Measurements from ENCODE around the gene MYOM3. TPM values are rescaled to one million over a fixed set of nuclear protein-coding genes. Genes with fewer than 3 reads are reported as not detected.

The MYOM3 gene
- total RNA-seq, 2 donors from 2014 or later: 0.11 to 0.15 TPM

- Histone ChIP-seq H3K27ac (ENCODE audit: low read depth, low read length) (no peak overlapping the region), H3K9ac (ENCODE audit: extremely low read depth, low read length, poor library complexity, severe bottlenecking) (no peak overlapping the region), H3K4me3 (ENCODE audit: low read length) (no peak overlapping the region), H3K27me3 (ENCODE audit: control insufficient read depth, insufficient read depth, low read length, poor library complexity, severe bottlenecking) (no peaks in the 10 kb centered on the region), H3K36me3 (ENCODE audit: control insufficient read depth, insufficient read depth, low read length) (no peaks in the 10 kb centered on the region), H3K9me3 (ENCODE audit: control insufficient read depth, low read length) (no peaks in the 10 kb centered on the region), H3K4me1 (ENCODE audit: control insufficient read depth, insufficient read depth, low read length) (peaks cover 7% of the 10 kb centered on the region)
- no peak overlapping the region for H3K27ac Mint-ChIP-seq
- no peak overlapping the region for H3K4me3 Mint-ChIP-seq
- DNase-seq: no peak
- H3K27me3 Mint-ChIP-seq (ENCODE audit: insufficient read depth): no peaks in the 10 kb centered on the region
- no peak for TF ChIP-seq CTCF (conservative IDR thresholded peaks at IDR 0.05)
- peaks cover 2% of the 10 kb centered on the region for H3K4me1 Mint-ChIP-seq
- H3K9me3 Mint-ChIP-seq: no peaks in the 10 kb centered on the region
- H3K36me3 Mint-ChIP-seq (ENCODE audit: low read depth): no peaks in the 10 kb centered on the region
Observed at GRCh38 chr1:24085007-24085406, 26.9 kb downstream of the MYOM3 start.

- H3K9ac ChIP-seq (ENCODE audit: extremely low read depth, low read length, poor library complexity, severe bottlenecking): no peak overlapping the region
- no peaks in the 10 kb centered on the region for H3K36me3 Mint-ChIP-seq (ENCODE audit: low read depth)
- no peak overlapping the region for H3K27ac ChIP-seq (ENCODE audit: low read depth, low read length)
- DNase-seq: no peak
- H3K9me3 ChIP-seq (ENCODE audit: control insufficient read depth, low read length): no peaks in the 10 kb centered on the region
- H3K4me1 Mint-ChIP-seq: peaks cover 2% of the 10 kb centered on the region
- H3K27me3 Mint-ChIP-seq (ENCODE audit: insufficient read depth): no peaks in the 10 kb centered on the region
- H3K4me3 Mint-ChIP-seq: no peak overlapping the region
- no peaks in the 10 kb centered on the region for H3K9me3 Mint-ChIP-seq
- TF ChIP-seq CTCF (conservative IDR thresholded peaks at IDR 0.05): no peak
- H3K27me3 ChIP-seq (ENCODE audit: control insufficient read depth, insufficient read depth, low read length, poor library complexity, severe bottlenecking): no peaks in the 10 kb centered on the region
- H3K27ac Mint-ChIP-seq: no peak overlapping the region
- 88 to 100% methylated on average over 1 to 7 of the region's 7 CpGs for WGBS, 2 experiments (ENCODE audit: insufficient coverage in 1 of 2, insufficient read length in 1 of 2)
- no peak overlapping the region for H3K4me3 ChIP-seq (ENCODE audit: low read length)
- no peaks in the 10 kb centered on the region for H3K36me3 ChIP-seq (ENCODE audit: control insufficient read depth, insufficient read depth, low read length)
- H3K4me1 ChIP-seq (ENCODE audit: control insufficient read depth, insufficient read depth, low read length): peaks cover 3% of the 10 kb centered on the region
Observed at GRCh38 chr1:24084050-24084449, 27.9 kb downstream of the MYOM3 start.

GRCh38 chr1:24082372-24082771 lies 29.6 kb downstream of the MYOM3 start:
- Histone ChIP-seq H3K4me3 (ENCODE audit: low read length) (no peak overlapping the region), H3K4me1 (ENCODE audit: control insufficient read depth, insufficient read depth, low read length) (no peaks in the 10 kb centered on the region), H3K9ac (ENCODE audit: extremely low read depth, low read length, poor library complexity, severe bottlenecking) (no peak overlapping the region), H3K27me3 (ENCODE audit: control insufficient read depth, insufficient read depth, low read length, poor library complexity, severe bottlenecking) (no peaks in the 10 kb centered on the region), H3K27ac (ENCODE audit: low read depth, low read length) (no peak overlapping the region), H3K9me3 (ENCODE audit: control insufficient read depth, low read length) (no peaks in the 10 kb centered on the region), H3K36me3 (ENCODE audit: control insufficient read depth, insufficient read depth, low read length) (no peaks in the 10 kb centered on the region)
- Mint-ChIP-seq H3K27ac (no peak overlapping the region), H3K4me1 (no peaks in the 10 kb centered on the region), H3K36me3 (ENCODE audit: low read depth) (no peaks in the 10 kb centered on the region), H3K4me3 (no peak overlapping the region), H3K9me3 (no peaks in the 10 kb centered on the region), H3K27me3 (ENCODE audit: insufficient read depth) (no peaks in the 10 kb centered on the region)
- TF ChIP-seq CTCF (conservative IDR thresholded peaks at IDR 0.05): no peak
- DNase-seq: no peak
- WGBS, 2 experiments (ENCODE audit: insufficient coverage in 1 of 2, insufficient read length in 1 of 2): 86 to 88% methylated on average over 7 to 8 of the region's 8 CpGs

Data from endodermal cell (in vitro differentiated cells).